IMR-90 (cell line): ENCODE results near the gene TMEM82. TPM values are rescaled to one million over a fixed set of nuclear protein-coding genes. Genes with fewer than 3 reads are reported as not detected.

Source experiments
- ATAC-seq: fragments of 200-7000 bp; cut with Tn5 transposase; 2 replicates; pipeline ENCODE4 v1.9.1; 2020; ENCODE audit warnings: low read depth, mild to moderate bottlenecking, moderate library complexity
- BruUV-seq: library from RNA; stranded (reverse); fragments of 400-500 nt; replicated peaks from 2 replicates; lab custom pipeline; 2021; lab: Mats Ljungman, UMichigan
- CTCF ChIA-PET: fragments of 300-600 bp; formaldehyde crosslinking; extraction: SDS; loops from one replicate; lab custom pipeline; 2021; ENCODE audit warnings: antibody characterized with exemption; lab: Yijun Ruan, JAX
- POLR2A ChIA-PET: fragments of 300-600 bp; sonication (Branson Sonifier 250); formaldehyde crosslinking; loops from one replicate; lab custom pipeline; 2022; ENCODE audit warnings: antibody characterized with exemption; ENCODE audit not compliant: unreplicated experiment; lab: Charles Lee
- DNase-seq: peaks from one replicate; pipeline ENCODE4 v3.0.0; 2013
- H2AFZ ChIP-seq: replicated peaks from 2 replicates; pipeline ENCODE3; 2013; ENCODE audit warnings: low read length, mild to moderate bottlenecking; ENCODE audit not compliant: poor library complexity
- H2AK5ac ChIP-seq: 2 replicates; pipeline ENCODE4 v1.6.1; 2013; ENCODE audit warnings: low read depth, low read length, inconsistent platforms
- H2AK9ac ChIP-seq: replicated peaks from 2 replicates; pipeline ENCODE3; 2013; ENCODE audit warnings: mild to moderate bottlenecking, low read depth, low read length, moderate library complexity; ENCODE audit not compliant: poor library complexity
- H2BK120ac ChIP-seq: 2 replicates; pipeline ENCODE4 v1.6.1; 2013; ENCODE audit warnings: low read depth, low read length, inconsistent platforms
- H2BK15ac ChIP-seq: 3 replicates; pipeline ENCODE4 v1.6.1; 2013; ENCODE audit warnings: low read depth, low read length, inconsistent platforms
- H2BK20ac ChIP-seq: 2 replicates; pipeline ENCODE4 v1.6.1; 2013; ENCODE audit warnings: low read depth, mild to moderate bottlenecking, inconsistent platforms, low read length, moderate library complexity
- H2BK5ac ChIP-seq: 2 replicates; pipeline ENCODE4 v1.6.1; 2013; ENCODE audit warnings: mild to moderate bottlenecking, low read depth, low read length, inconsistent platforms; ENCODE audit not compliant: poor library complexity, severe bottlenecking
- H3K14ac ChIP-seq: replicated peaks from 2 replicates; pipeline ENCODE4 v1.6.1; 2013; ENCODE audit warnings: low read depth, low read length, inconsistent platforms
- H3K18ac ChIP-seq: 2 replicates; pipeline ENCODE4 v1.6.1; 2013; ENCODE audit warnings: low read depth, low read length, control low read depth
- H3K23ac ChIP-seq: 2 replicates; pipeline ENCODE4 v1.6.1; 2013; ENCODE audit warnings: low read depth, low read length, inconsistent platforms
- H3K27ac ChIP-seq: 2 replicates; pipeline ENCODE4 v1.5.1; 2013; ENCODE audit warnings: mild to moderate bottlenecking, control low read depth, low read length; ENCODE audit not compliant: insufficient read depth
- H3K27me3 ChIP-seq: 2 replicates; pipeline ENCODE4 v1.6.1; 2013; ENCODE audit warnings: low read length; ENCODE audit not compliant: control insufficient read depth, insufficient read depth
- H3K36me3 ChIP-seq: 2 replicates; pipeline ENCODE4 v1.6.1; 2013; ENCODE audit warnings: low read length, mixed read lengths; ENCODE audit not compliant: control insufficient read depth, insufficient read depth
- H3K4ac ChIP-seq: 2 replicates; pipeline ENCODE4 v1.6.1; 2013; ENCODE audit warnings: low read depth, low read length, inconsistent platforms
- H3K4me1 ChIP-seq: 2 replicates; pipeline ENCODE4 v1.6.1; 2013; ENCODE audit warnings: low read length, mixed read lengths; ENCODE audit not compliant: control insufficient read depth, insufficient read depth
- H3K4me2 ChIP-seq: 2 replicates; pipeline ENCODE4 v1.6.1; 2013; ENCODE audit warnings: low read depth, mild to moderate bottlenecking, control low read depth, low read length, moderate library complexity
- H3K4me3 ChIP-seq: 2 replicates; pipeline ENCODE4 v1.5.1; 2013; ENCODE audit warnings: low read depth, mild to moderate bottlenecking, control low read depth, low read length, moderate library complexity; ENCODE audit not compliant: insufficient read depth
- H3K56ac ChIP-seq: 2 replicates; pipeline ENCODE4 v1.6.1; 2013; ENCODE audit warnings: low read length, inconsistent platforms; ENCODE audit not compliant: insufficient read depth; ENCODE audit errors: extremely low read depth
- H3K79me1 ChIP-seq, 2 experiments: 2 replicates each; pipeline ENCODE4 v1.6.1; 2013; ENCODE audit warnings: low read length in 2 of 2, inconsistent platforms in 1 of 2, low read depth in 1 of 2
- H3K9ac ChIP-seq: 2 replicates; pipeline ENCODE4 v1.6.1; 2013; ENCODE audit warnings: low read depth, low read length, control low read depth
- H3K9me1 ChIP-seq: 2 replicates; pipeline ENCODE4 v1.6.1; 2013; ENCODE audit warnings: low read length, inconsistent platforms; ENCODE audit not compliant: insufficient read depth
- H3K9me3 ChIP-seq: 2 replicates; pipeline ENCODE4 v1.6.1; 2013; ENCODE audit warnings: low read length; ENCODE audit not compliant: control insufficient read depth, insufficient read depth
- H4K20me1 ChIP-seq: 2 replicates; pipeline ENCODE4 v1.6.1; 2013; ENCODE audit warnings: low read length, inconsistent platforms; ENCODE audit not compliant: insufficient read depth
- H4K5ac ChIP-seq: 2 replicates; pipeline ENCODE4 v1.6.1; 2013; ENCODE audit warnings: mild to moderate bottlenecking, low read depth, low read length, control low read depth
- H4K8ac ChIP-seq, 2 experiments: 2 replicates each; pipeline ENCODE4 v1.6.1; 2013; ENCODE audit warnings: low read depth in 2 of 2, low read length in 2 of 2, control low read depth in 1 of 2, inconsistent platforms in 1 of 2
- H4K91ac ChIP-seq: 2 replicates; pipeline ENCODE4 v1.6.1; 2013; ENCODE audit warnings: low read depth, low read length, inconsistent platforms; ENCODE audit not compliant: insufficient read depth
- CHD1 ChIP-seq: IDR thresholded peaks from 2 replicates; pipeline ENCODE4 v1.6.1; 2012; ENCODE audit warnings: low read depth, low read length, improper control_type of control experiment
- FOS ChIP-seq: fragments of 150-350 bp; IDR thresholded peaks from 2 replicates; pipeline ENCODE4 v1.6.1; 2016; ENCODE audit warnings: low read depth, low read length
- MAZ ChIP-seq: IDR thresholded peaks from 2 replicates; pipeline ENCODE4 v1.6.1; 2012; ENCODE audit warnings: low read depth, mild to moderate bottlenecking, low read length, improper control_type of control experiment, moderate library complexity, borderline replicate concordance
- WGBS, 2 experiments: methylation state at CpG; one replicate each; pipeline versions ENCODE4 v1.1.5 to v1.1.7; 2013; ENCODE audit warnings: missing lambda C conversion rate in 2 of 2; ENCODE audit not compliant: insufficient read length in 1 of 2; ENCODE audit errors: extremely low coverage in 2 of 2; 5-methylcytosine and 5-hydroxymethylcytosine counted together
- dilution Hi-C: fragments of 300-500 bp; cut with HindIII; formaldehyde crosslinking; loops from one replicate; pipeline ENCODE4 v1.14.3; 2018; ENCODE audit warnings: low sequenced_read_pairs; ENCODE audit not compliant: unreplicated experiment
- in situ Hi-C: fragments of 300-500 bp; cut with MboI; formaldehyde crosslinking; loops from 3 replicates; pipeline ENCODE4 v1.14.3; 2019; ENCODE audit warnings: low sequenced_read_pairs, inconsistent platforms, mixed read lengths
- intact Hi-C: fragments of 100-400 bp; cut with micrococcal nuclease; formaldehyde crosslinking; loops from 2 replicates; pipeline ENCODE4 v1.10.0; 2022
- polyA plus RNA-seq, 3 experiments: library from polyadenylated mRNA; depleted of rRNA; stranded (reverse); fragments of >200 nt; gene quantifications; 2 replicates each; pipeline ENCODE4 v1.2.3, GENCODE V29; 2012; ENCODE audit warnings: low replicate concordance in 1 of 3
- total RNA-seq: library from RNA; depleted of rRNA; stranded (reverse); fragments of >200 nt; gene quantifications from 2 replicates; pipeline ENCODE4 v1.2.3, GENCODE V29; 2012

The TMEM82 gene
- total and polyA plus RNA-seq, 2 of the 4 experiments (the other 2 are of a cell fraction), result not detected

DNA sequence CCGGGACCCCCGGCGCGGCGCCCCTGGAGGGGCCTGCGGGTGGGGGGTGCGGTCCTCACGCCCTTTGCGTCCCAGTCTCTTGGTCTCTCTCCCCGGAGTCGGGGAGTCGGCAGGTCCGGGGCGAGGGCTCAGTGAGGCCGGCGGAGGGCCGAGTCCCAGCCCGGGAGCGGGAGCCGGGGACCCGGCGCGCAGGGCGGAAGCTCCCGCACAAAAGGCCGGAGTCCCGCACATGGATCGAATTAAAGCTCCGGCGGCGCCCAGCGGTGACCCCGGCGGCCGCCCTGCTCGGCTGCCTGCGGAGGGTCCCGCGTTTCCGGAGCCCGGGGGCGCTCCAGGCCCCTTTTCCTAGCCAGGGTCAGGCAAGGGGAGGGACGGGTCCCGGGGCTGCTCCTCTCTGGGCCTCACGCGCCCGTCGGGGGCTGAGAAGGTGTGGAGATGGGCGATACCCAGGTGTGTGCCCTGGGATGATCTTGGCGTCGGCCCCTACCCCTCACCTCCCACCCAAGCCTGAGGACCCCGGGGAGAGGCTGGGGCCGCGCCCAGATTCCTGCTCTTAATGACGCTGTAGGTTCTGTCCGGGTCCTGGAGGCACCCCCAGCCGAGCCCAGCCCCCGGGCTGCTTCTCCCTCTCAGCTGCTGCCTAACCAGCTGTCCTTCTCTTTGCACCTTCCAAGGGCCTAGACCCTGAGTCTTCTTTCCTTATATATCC lies 16.8 kb downstream of the TMEM82 start:
- intact Hi-C loops (no loop called here), in situ Hi-C loops (no loop called here), dilution Hi-C loops (no loop called here)
- H2BK5ac ChIP-seq, result peak overlapping the region; percentile 42
- H3K4me3 ChIP-seq, result peak overlapping the region; percentile 68
- peaks cover 2% of the 10 kb centered on the region for H3K36me3 ChIP-seq
- peak overlapping the region; percentile 66; the same call in 1 of the 2 replicates for H3K56ac ChIP-seq
- H3K9ac ChIP-seq, result peak overlapping the region; percentile 92
- H3K79me1 ChIP-seq, result peaks cover 12 to 44% of the 10 kb centered on the region in 2 experiments
- peak overlapping the region; percentile 82 for H2AFZ ChIP-seq
- no peaks in the 10 kb centered on the region for H3K9me3 ChIP-seq
- peak overlapping the region; percentile 86 for H2AK5ac ChIP-seq
- H3K4me1 ChIP-seq, result peaks cover 19% of the 10 kb centered on the region
- H3K9me1 ChIP-seq, result peaks cover 11% of the 10 kb centered on the region
- H4K5ac ChIP-seq, result peak overlapping the region; percentile 20
- peak; percentile 16; the same call in 1 of the 2 replicates for TF ChIP-seq MAZ
- no peak for TF ChIP-seq CHD1
- no peak for TF ChIP-seq FOS
- H4K91ac ChIP-seq, result peak overlapping the region; percentile 82
- peak overlapping the region; percentile 98 for H2AK9ac ChIP-seq
- 2% methylated on average over 32 of the region's 58 CpGs; no CpG with 5 or more reads in 1 of the 2 experiments for WGBS, 2 experiments
- peaks cover 29% of the 10 kb centered on the region for H4K20me1 ChIP-seq
- H2BK15ac ChIP-seq, result peak overlapping the region; percentile 6; the same call in 1 of the 3 replicates
- H4K8ac ChIP-seq, result peak overlapping the region; percentile 80 to 95
- H2BK20ac ChIP-seq, result no peak overlapping the region
- BruUV-seq, result no TSS peak
- DNase-seq (no peak), ATAC-seq (peak; percentile 40)
- H2BK120ac ChIP-seq, result peak overlapping the region; percentile 47
- CTCF ChIA-PET, result interaction anchor here (0.6 kb wide), 1 partner anchor 12 kb away, joined by 3 read pairs; no protein-coding TSS in a partner anchor
- no peaks in the 10 kb centered on the region for H3K27me3 ChIP-seq
- H3K18ac ChIP-seq, result peak overlapping the region; percentile 42; the same call in 1 of the 2 replicates
- peak overlapping the region; percentile 91 for H3K4me2 ChIP-seq
- H3K23ac ChIP-seq, result peak overlapping the region; percentile 89
- POLR2A ChIA-PET, result no interaction called here
- peak overlapping the region; percentile 92 for H3K4ac ChIP-seq
- peak overlapping the region; percentile 91 for H3K27ac ChIP-seq
- H3K14ac ChIP-seq, result peak overlapping the region; percentile 95
